ENCODE data around the gene PLEKHG2. TPM values are rescaled to one million over a fixed set of nuclear protein-coding genes. Genes with fewer than 3 reads are reported as not detected.

The PLEKHG2 gene
- total RNA-seq, 3 donors from 2014 or later: 6.5 to 26.7 (median 17.9) TPM

DNA sequence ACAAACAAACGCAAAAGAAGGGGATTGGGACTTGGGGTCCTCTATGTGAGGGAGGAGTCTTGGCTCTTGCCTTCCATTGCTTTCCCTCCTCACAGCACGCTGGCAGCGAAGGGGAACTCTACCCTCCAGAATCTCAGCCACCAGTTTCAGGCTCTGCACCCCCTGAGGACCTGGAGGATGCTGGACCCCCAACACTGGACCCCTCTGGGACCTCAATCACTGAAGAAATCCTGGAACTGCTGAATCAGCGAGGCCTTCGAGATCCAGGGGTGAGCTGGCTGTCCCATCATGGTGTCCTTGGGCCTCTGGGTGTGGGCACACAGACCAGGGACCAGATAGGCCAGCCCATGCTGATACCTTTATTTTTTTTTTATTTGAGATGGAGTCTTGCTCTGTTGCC is 9.6 kb downstream of the PLEKHG2 start:
- no peaks in the 10 kb centered on the region for H3K9me3 ChIP-seq
- no peak overlapping the region for H3K4me3 ChIP-seq
- intact Hi-C loops (cut with DNase I, micrococcal nuclease): no loop called here
- TF ChIP-seq, protein P1, sequence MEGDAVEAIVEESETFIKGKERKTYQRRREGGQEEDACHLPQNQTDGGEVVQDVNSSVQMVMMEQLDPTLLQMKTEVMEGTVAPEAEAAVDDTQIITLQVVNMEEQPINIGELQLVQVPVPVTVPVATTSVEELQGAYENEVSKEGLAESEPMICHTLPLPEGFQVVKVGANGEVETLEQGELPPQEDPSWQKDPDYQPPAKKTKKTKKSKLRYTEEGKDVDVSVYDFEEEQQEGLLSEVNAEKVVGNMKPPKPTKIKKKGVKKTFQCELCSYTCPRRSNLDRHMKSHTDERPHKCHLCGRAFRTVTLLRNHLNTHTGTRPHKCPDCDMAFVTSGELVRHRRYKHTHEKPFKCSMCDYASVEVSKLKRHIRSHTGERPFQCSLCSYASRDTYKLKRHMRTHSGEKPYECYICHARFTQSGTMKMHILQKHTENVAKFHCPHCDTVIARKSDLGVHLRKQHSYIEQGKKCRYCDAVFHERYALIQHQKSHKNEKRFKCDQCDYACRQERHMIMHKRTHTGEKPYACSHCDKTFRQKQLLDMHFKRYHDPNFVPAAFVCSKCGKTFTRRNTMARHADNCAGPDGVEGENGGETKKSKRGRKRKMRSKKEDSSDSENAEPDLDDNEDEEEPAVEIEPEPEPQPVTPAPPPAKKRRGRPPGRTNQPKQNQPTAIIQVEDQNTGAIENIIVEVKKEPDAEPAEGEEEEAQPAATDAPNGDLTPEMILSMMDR (IDR thresholded peaks at IDR 0.05): no peak
- H3K4me1 ChIP-seq (ENCODE audit: low read depth): no peaks in the 10 kb centered on the region
- ATAC-seq: no peak
- DNase-seq: no peak
- no peaks in the 10 kb centered on the region for H3K36me3 ChIP-seq (ENCODE audit: low read depth)

DNA sequence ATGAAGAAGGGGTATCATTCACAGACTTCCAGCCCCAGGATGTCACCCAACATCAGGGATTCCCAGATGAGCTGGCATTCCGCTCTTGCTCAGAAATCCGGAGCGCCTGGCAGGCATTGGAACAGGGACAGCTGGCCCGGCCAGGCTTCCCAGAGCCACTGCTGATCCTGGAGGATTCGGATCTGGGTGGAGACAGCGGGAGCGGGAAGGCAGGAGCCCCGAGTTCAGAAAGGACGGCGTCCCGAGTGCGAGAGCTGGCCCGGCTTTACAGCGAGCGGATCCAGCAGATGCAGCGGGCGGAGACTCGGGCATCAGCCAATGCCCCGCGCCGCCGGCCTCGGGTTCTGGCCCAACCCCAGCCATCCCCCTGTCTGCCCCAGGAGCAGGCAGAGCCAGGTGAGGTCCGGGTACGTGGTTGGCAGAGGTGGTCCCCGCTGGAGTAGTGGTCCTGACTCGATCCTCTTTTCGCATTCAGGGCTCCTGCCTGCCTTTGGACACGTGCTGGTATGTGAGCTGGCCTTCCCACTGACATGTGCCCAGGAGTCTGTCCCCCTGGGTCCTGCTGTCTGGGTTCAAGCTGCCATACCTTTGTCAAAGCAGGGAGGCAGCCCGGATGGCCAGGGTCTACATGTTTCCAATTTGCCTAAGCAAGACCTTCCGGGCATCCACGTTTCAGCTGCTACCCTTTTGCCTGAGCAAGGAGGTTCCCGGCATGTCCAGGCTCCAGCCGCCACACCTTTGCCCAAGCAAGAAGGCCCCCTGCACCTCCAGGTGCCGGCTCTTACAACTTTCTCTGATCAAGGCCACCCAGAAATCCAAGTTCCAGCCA is 11.0 kb downstream of the PLEKHG2 start:
- H3K4me1 ChIP-seq (ENCODE audit: low read depth): no peaks in the 10 kb centered on the region
- H3K4me3 ChIP-seq: no peak overlapping the region
- DNase-seq: peak in 2 of 3 donors; percentile 18 to 44
- H3K9me3 ChIP-seq: no peaks in the 10 kb centered on the region
- TF ChIP-seq, protein P1 (IDR thresholded peaks at IDR 0.05): no peak
- no peak for ATAC-seq
- intact Hi-C loops (cut with DNase I, micrococcal nuclease): no loop called here
- H3K36me3 ChIP-seq (ENCODE audit: low read depth): no peaks in the 10 kb centered on the region

DNA sequence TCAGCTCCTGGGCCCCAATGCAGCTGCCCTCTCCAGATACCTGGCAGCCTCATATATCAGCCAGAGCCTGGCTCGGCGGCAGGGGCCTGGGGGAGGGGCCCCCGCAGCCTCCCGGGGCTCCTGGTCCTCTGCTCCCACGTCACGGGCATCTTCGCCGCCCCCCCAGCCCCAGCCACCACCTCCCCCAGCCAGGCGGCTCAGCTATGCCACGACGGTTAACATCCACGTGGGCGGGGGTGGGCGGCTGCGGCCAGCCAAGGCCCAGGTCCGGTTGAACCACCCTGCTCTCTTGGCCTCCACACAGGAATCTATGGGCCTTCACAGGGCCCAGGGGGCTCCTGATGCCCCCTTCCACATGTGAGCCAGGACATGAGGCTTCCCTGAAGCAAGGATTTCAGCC is 12.5 kb downstream of the PLEKHG2 start:
- Histone ChIP-seq H3K36me3 (ENCODE audit: low read depth) (no peaks in the 10 kb centered on the region), H3K4me3 (no peak overlapping the region), H3K9me3 (no peaks in the 10 kb centered on the region), H3K4me1 (ENCODE audit: low read depth) (no peaks in the 10 kb centered on the region)
- TF ChIP-seq, protein P1 (IDR thresholded peaks at IDR 0.05): no peak
- DNase-seq: no peak
- intact Hi-C loops (cut with DNase I, micrococcal nuclease): no loop called here
- no peak for ATAC-seq

DNA sequence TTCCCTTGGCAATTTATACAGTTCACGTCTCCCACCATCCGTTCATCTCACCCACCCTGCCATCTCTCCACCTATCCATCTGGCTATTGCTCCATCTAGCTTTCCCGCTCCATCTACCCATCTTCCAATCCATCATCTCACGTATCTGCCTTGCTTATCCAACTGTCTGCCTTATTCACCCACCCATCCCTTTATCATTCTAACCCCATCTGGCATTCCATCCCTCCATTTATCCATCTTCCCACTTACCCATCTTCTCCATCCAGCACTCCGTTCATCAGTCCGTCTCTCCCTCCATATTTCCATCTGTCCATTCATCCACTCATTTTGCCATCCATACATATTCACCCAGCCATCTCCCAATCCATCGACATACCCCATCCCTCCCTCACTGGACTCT is 13.3 kb downstream of the PLEKHG2 start:
- H3K4me1 ChIP-seq (ENCODE audit: low read depth): no peaks in the 10 kb centered on the region
- no peak for DNase-seq
- H3K36me3 ChIP-seq (ENCODE audit: low read depth): no peaks in the 10 kb centered on the region
- no peaks in the 10 kb centered on the region for H3K9me3 ChIP-seq
- TF ChIP-seq, protein P1 (IDR thresholded peaks at IDR 0.05): no peak
- no peak overlapping the region for H3K4me3 ChIP-seq
- intact Hi-C loops (cut with DNase I, micrococcal nuclease): no loop called here
- ATAC-seq: no peak

DNA sequence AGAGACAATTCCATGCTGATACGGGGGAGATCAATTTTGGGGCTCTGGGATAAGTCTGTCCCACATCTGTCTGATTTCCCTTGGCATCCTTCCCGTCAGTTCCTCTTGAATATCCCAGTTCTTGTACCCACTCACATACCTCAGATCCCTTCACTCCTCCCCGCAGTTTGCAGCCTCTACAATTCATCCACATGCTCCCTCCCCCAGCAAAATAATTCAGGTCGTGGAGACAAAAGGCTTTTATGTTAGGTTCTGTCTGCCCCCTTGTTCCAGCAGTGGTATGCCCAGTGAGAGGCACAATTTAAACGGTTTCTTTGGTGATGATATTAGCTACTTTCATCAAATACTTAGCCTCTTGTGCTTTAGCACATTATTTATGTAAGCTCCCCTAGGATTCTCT is 13.7 kb downstream of the PLEKHG2 start:
- Histone ChIP-seq H3K4me1 (ENCODE audit: low read depth) (peaks cover 2% of the 10 kb centered on the region), H3K9me3 (no peaks in the 10 kb centered on the region), H3K36me3 (ENCODE audit: low read depth) (no peaks in the 10 kb centered on the region), H3K4me3 (no peak overlapping the region)
- TF ChIP-seq, protein P1 (IDR thresholded peaks at IDR 0.05): no peak
- intact Hi-C loops (cut with DNase I, micrococcal nuclease): no loop called here
- no peak for ATAC-seq
- no peak for DNase-seq

All from mucosa of descending colon (tissue), 3 donors.